NCI-H146 (cell line): ENCODE data around the gene LCAT.
A peak's percentile ranks its signal among the peaks of the same experiment; 100 is the strongest.
"Not testable (repeated sequence)": the region's sequence is repeated elsewhere in the genome, so short reads cannot be mapped to it uniquely, and the experiment has no call there.

Experiments
- DNase-seq: peaks from one replicate; lab custom pipeline; 2025; lab: John Stamatoyannopoulos, UW

LCAT gene, protein sequence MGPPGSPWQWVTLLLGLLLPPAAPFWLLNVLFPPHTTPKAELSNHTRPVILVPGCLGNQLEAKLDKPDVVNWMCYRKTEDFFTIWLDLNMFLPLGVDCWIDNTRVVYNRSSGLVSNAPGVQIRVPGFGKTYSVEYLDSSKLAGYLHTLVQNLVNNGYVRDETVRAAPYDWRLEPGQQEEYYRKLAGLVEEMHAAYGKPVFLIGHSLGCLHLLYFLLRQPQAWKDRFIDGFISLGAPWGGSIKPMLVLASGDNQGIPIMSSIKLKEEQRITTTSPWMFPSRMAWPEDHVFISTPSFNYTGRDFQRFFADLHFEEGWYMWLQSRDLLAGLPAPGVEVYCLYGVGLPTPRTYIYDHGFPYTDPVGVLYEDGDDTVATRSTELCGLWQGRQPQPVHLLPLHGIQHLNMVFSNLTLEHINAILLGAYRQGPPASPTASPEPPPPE

DNA sequence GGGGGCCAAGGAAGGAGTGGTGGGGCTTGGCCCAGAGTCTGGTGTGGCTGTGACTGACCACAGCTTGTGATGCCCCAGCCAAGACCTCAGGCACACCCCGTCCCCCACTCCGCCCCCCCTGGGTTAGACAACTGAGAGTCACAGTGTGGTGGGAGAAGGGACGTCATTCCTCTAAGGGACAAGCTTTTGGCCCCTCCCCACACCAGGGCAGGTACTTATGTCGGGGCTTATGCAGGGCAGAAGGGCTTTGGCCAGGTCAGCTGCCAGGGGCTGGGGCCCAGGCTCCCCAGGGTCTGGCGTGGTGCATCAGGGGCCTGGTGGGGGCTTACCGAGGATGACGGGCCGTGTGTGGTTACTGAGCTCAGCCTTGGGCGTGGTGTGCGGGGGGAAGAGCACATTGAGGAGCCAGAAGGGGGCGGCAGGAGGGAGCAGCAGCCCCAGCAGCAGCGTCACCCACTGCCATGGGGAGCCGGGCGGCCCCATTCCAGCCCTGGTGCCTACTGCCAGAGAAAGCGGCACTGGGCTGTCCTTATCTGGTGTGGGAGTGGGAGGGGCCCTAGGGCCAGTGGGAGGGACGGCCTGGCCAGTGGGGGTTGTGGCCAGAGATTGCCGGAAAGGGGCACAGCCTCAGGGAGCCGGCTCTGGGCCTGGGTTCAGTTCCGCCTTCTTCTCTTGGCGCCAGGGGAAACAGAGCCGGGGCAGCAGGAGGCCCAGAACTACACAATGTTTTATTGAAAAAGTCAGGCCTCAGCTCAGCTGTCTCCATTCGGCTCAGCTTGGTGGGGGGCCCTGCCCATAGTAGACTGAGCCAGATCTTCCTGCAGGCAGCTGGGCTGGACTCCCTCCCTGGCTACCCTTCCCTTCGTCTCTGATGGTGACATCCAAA, at the start of gene LCAT:
Gene LCAT, minus strand, starts transcription at position 502 of the 886 bp plus-strand sequence. Its CDS starts 19 bp downstream, at position 483.
- no peak for DNase-seq

DNA sequence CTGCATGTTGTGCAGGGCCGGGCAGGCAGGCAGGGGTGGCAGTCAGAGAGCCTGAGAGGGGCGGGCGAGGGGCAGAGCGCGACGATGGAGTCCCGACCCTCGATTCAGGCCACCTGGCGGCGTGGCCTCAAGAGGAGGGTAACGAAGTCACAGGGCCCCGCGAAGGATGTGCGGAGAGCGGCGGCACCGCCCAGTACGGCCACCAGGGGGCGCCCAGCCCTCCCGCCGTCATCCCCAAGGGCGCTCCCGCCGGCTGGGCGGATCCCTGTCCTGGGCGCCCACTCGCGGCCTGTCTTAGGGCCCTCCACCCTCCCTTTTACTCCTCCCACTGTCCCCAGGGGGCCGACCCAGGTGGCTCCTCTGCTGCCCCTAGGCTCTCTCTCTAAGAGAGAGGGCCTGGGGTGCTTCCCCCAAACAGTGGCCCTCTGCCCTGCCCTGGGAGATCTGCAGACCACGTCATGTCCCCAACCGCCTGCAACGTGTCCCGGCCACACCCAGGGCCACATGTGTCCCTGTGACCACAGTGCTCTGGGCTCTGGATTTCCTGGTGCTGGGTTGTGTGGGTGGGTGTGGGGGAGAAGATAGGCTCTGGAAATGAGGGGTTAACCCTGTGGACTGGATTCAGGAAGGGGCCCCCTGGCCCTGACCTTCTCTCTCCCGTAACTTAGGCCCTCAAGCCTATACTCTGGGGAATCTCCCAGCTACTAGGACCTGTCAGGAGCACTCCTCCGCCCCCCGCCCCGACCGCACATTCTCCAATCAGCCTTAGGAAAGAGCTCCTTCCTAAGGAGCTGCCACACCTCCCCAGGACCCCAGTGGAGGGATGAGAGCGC, 49.5 kb upstream of the LCAT start:
- peak; percentile 57 for DNase-seq

- DNase-seq = no peak
Measured at GRCh38 chr16:67992661-67993206, 48.8 kb upstream of the LCAT start.

DNA sequence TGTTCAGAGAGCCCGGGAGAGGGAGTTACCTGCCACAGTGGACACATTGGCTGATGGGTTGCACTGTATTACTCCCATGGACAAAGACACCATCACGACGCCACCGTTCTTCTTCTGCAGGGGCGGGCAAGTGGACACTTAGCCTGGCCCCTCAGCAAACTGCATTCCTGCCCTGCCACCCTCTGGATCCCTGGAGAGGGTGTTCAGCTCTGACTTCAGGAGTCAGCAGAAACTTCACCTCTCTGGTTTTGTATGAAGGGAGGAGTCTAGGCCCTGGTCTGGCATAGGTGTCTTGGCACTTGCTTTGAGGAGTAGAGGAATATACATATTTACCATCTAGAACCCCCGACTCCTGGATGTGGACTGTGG, 46.1 kb upstream of the LCAT start:
- no peak for DNase-seq

DNA sequence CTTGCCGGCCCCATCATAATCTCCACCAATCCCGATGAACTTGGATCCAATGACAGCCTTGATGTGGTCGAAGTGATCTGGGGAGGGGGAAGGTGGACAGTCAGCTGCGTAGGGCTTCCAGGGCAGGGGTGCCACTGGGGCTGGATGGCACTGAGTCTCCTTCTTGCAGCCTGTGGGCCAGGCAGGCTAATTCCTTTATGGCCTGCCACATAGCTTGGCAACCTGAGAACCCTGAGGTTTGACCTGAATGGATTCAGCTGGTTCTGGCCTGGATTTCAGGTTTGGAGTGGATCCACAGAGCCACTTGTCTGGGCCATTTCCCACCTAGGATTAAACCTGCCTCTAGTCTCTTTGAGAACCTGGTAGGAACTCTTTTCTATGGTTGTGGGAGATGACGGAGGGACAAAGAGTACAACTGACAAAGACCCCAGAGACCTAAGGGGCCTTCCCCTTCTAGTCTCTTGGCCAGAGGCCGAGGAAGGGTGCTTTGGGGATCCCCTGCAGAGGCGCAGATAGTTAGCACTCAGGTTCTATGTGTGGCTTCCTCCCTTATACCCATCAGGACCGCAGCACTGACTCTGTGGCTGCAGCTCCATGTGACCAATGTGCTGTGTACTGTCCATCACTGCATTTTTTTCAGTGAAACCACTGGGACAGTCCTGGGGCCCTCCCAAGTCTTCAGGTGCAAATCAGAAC, 45.5 kb upstream of the LCAT start:
- no peak for DNase-seq

DNA sequence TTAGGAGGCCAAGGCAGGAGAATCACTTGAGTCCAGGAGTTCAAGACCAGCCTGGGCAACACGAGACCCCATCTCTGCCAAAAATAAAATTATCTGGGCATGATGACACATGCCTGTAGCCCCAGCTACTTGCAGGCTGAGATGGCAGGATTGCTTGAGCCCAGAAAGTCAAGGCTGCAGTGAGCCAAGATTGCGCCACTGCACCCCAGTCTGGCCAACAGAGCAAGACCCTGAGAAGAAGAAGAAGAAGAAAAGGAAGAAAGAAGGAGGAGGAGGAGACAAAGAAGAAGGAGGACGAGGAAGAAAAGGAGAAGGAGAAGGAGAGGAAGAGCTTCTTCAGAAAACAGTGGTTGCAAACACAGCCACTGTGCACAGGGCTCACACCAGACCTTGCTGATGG, 44.8 kb upstream of the LCAT start:
- no peak for DNase-seq

- no peak for DNase-seq
Measured at GRCh38 chr16:67987460-67988160, 43.7 kb upstream of the LCAT start.

DNA sequence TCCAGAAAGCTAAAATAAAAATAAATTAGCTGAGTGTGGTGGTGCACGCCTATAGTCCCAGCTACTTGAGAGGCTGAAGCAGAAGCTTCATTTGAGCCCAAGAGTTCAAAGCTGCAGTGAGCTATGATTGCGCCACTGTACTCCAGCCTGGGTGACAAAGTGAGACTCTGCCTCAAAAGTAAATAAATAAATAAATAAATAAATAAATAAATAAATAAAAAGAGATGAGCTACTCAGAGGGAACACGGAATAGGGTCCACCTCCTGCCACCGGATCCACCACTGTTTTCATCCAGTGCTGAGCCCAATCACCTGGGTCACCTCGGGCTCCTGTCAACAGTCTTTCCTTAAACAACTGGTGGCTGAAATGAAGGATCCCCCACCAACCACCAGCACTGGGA, 43.0 kb upstream of the LCAT start:
- DNase-seq = no peak

GRCh38 chr16:67982011-67982696, 38.2 kb upstream of the LCAT start:
- peak; percentile 26 for DNase-seq

DNA sequence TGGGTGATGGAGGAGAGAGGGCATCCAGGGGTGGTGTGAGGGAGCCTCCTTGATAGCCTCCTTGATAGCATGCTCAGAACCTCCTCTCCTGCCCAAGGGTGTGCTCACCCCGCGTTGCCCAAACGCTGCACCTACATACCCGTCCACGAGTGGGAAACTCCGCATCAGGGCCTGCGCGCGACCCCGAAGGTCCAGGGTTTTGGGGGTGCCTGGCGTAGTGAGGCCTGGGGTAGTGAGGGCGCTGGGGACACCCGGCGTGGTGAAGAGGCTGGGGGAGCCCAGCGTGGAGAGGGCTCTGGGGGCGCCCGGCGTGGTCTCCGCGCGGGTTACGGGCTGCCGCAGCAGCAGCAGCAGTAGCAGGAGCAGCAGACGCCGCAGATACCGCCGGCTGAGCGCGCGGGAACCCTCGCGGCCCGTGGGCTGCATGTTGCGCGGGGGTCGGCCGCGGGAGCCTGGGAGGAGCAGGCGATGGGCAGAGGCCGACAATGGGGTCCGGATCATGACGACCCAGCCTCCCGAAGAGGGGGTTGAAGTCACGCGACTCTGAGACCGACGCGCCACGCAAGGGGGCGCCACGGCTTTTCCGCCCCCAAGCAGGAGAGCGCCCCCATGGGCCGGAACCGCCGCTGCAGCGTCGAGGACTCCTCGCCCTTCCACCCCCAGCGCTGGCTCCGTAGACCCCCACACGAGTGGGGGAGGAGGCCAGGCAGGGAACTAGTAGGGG, 36.2 kb upstream of the LCAT start, which contains the start of gene DPEP3:
Gene DPEP3, minus strand, starts transcription at position 545 of the 724 bp plus-strand sequence. Its CDS starts 119 bp downstream, at position 426.
- DNase-seq = no peak

DNA sequence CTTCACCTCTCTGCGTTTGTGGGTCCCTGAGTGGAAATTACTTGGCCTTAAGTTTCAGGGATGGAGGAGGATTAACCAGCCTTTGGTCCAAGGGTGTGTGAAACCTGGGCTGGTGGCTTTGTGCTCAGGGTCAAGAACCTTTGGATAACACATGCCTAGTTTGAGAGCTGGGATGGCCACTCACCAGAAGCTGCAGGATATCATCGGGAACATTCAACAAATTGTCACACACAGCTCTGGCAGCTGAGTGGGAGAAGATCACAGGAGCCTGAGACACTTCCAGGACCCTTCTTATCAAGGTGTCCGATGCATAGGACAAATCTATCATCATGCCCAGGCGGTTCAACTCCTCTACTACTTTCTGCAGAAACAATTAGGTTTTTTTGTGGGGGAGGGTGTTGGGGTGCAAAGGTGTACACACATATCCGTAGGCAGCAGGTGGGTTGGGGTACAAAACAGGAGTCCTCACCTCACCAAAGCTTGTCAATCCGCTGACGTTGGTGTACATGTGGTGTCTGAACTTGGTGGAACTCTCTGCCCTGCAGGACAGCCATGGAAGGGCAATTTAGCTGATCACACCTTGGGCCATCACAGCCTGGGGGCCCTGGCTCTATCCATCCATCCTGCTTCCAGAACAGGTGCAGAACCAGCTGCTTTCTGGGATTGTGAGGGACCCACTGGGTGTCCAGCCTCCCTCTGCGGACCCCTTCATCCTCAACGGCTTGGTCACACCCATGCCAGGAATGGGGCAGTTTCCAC, 33.7 kb upstream of the LCAT start:
- DNase-seq = no peak

DNA sequence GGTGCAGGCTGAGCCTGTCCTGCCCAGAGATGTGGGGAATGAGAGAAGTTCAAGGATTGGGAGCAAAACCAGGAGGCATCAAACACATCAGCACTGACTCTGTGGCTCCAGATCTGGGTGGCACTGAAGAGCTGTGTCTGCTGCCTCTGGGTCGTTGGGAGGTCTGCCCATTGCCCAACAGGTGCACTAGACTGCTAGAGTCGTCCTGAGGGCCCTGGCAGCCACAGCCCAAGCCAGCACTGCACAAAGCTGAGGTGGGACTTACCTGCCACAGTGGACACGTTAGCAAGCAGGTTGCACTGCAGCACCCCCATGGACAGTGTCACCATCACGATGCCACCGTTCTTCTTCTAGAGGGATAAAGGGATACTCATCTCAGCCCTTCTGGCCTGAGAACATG, 33.1 kb upstream of the LCAT start:
- no peak for DNase-seq

DNA sequence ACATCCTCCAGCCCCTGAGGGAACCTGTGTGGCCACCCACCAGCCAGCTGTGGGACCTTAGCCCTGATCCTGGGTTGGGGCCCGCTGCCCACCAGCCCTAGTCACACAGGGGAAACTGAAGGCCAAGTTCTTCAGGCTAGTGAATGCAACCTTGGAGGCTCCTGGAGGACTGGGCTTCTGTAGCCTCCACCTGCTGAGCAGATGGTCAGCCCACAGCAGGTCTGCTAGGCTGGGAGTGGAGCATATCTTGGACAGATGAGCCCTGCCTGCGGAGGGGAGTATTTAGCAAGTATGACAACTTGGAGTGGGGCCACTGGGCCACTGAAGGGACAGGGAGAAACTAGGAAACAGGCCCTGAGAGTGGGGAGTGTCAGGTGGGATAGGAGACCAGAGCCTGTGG, 32.3 kb upstream of the LCAT start:
- no peak for DNase-seq

DNA sequence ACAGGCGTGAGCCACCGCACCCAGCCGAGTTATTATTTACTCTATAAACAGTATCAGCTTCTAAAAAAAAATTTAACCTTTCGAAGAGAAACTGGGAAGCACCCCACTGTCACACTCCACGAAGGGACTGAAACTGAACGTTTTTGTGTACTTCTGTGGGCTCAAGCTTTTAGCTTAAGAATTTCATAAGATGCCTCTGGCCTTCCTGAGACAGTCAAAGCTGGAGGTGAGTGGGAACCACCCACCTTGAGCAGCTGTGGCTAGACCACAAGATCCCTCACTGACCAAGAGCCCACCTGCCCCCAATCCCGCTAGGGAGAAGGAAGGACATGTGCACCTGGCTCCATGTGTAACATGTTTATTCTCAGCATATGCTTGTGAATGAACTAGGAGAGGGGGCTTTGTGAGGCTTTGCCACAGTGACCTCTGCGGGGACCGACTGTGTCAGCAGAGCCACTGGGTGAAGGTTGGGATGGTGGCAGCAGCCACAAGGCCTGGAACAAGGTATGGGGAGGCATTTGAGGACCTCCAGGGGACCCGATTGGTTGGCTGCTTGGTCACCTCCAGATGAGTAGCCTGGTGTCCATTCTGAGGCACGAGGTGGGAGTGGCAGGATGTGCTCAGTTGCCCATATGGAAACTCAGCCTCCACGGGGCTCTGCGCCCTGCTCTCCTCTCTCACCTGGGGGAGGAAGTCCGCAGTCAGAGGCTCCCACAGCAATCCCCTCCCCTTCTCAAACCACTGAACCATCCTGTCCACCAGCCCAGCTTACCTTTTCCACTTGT, 31.6 kb upstream of the LCAT start:
- no peak for DNase-seq

DNA sequence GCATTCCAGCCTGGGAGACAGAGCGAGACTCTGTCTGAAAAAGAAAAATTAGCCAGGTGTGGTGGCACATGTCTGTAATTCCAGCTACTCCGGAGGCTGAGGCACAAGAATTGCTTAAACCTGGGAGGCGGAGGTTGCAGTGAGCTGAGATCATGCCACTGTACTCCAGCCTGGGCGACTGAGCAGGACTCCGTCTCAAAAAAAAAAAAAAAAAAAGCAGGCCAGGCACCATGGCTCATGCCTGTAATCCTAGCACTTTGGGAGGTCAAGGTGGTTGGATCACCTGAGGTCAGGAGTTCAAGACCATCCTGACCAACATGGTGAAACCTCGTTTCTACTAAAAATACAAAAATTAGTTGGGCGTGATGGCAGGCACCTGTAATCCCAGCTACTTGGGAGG, 28.4 kb upstream of the LCAT start:
- DNase-seq = not testable (repeated sequence)

GRCh38 chr16:67971111-67971510, 27.2 kb upstream of the LCAT start:
- no peak for DNase-seq

- no peak for DNase-seq
Measured at GRCh38 chr16:67969254-67970039, 25.5 kb upstream of the LCAT start.
